Kidney tubule cell (primary cell): ENCODE results near the gene TUBGCP3.
A peak's percentile ranks its signal among the peaks of the same experiment; 100 is the strongest.

ENCODE experiments used
- DNase-seq: peaks from one replicate; pipeline ENCODE4 v3.0.0-alpha.2; 2018; ENCODE audit warnings: low spot score

The TUBGCP3 gene

GRCh38 chr13:112453207-112453829 is 134.6 kb downstream of the TUBGCP3 start:
- no peak for DNase-seq

- no peak for DNase-seq
Measured at GRCh38 chr13:112452380-112453206, 135.4 kb downstream of the TUBGCP3 start.

GRCh38 chr13:112451512-112452379 is 136.2 kb downstream of the TUBGCP3 start:
- DNase-seq: no peak

GRCh38 chr13:112450904-112451240 is 137.1 kb downstream of the TUBGCP3 start:
- DNase-seq: no peak

- DNase-seq: no peak
Measured at GRCh38 chr13:112450118-112450903, 137.6 kb downstream of the TUBGCP3 start.

- no peak for DNase-seq
Measured at GRCh38 chr13:112449545-112449930, 138.4 kb downstream of the TUBGCP3 start.

- DNase-seq: no peak
Measured at GRCh38 chr13:112448621-112449544, 139.1 kb downstream of the TUBGCP3 start.

GRCh38 chr13:112447761-112448603 is 140.0 kb downstream of the TUBGCP3 start:
- DNase-seq: no peak

GRCh38 chr13:112447306-112447705 is 140.6 kb downstream of the TUBGCP3 start:
- no peak for DNase-seq

- DNase-seq: no peak
Measured at GRCh38 chr13:112446867-112447266, 141.1 kb downstream of the TUBGCP3 start.

GRCh38 chr13:112446347-112446861 is 141.5 kb downstream of the TUBGCP3 start:
- no peak for DNase-seq

GRCh38 chr13:112445411-112446271 is 142.3 kb downstream of the TUBGCP3 start:
- no peak for DNase-seq

- no peak for DNase-seq
Measured at GRCh38 chr13:112444416-112445399, 143.2 kb downstream of the TUBGCP3 start.

- DNase-seq: peak; percentile 65
Measured at GRCh38 chr13:112443995-112444311, 144.0 kb downstream of the TUBGCP3 start.

- DNase-seq: peak; percentile 13
Measured at GRCh38 chr13:112443191-112443994, 144.6 kb downstream of the TUBGCP3 start.

GRCh38 chr13:112442483-112443090 is 145.4 kb downstream of the TUBGCP3 start:
- DNase-seq: no peak
